ENCODE measurements around the gene CREB1.
A peak's percentile ranks its signal among the peaks of the same experiment; 100 is the strongest.
"Not testable (repeated sequence)": the region's sequence is repeated elsewhere in the genome, so short reads cannot be mapped to it uniquely, and the experiment has no call there.

CREB1 gene

GRCh38 chr2:207617011-207617671, 87.4 kb downstream of the CREB1 start:
- peak; percentile 73 for DNase-seq (ENCODE audit: low spot score)

GRCh38 chr2:207619764-207620203, 90.0 kb downstream of the CREB1 start:
- DNase-seq (ENCODE audit: low spot score): no peak

GRCh38 chr2:207621501-207622039, 91.8 kb downstream of the CREB1 start:
- no peak for DNase-seq (ENCODE audit: low spot score)

- DNase-seq (ENCODE audit: low spot score): peak; percentile 75
These were observed 94.6 kb downstream of the CREB1 start for GRCh38 chr2:207624185-207625013.

- peak; percentile 94 for DNase-seq (ENCODE audit: low spot score)
These were observed 95.5 kb downstream of the CREB1 start, which contains the start of gene METTL21A for GRCh38 chr2:207625014-207625907. TSS of gene METTL21A (minus strand) at chr2:207625394. CDS start at chr2:207624375, 1,019 bp downstream.

- DNase-seq (ENCODE audit: low spot score): no peak
These were observed 99.8 kb downstream of the CREB1 start for GRCh38 chr2:207629553-207629952.

GRCh38 chr2:207630491-207630890, 100.7 kb downstream of the CREB1 start:
- no peak for DNase-seq (ENCODE audit: low spot score)

GRCh38 chr2:207632575-207633493, 103.1 kb downstream of the CREB1 start:
- peak; percentile 87 for DNase-seq (ENCODE audit: low spot score)

- DNase-seq (ENCODE audit: low spot score): no peak
These were observed 103.9 kb downstream of the CREB1 start for GRCh38 chr2:207633686-207634085.

GRCh38 chr2:207635468-207636200, 105.9 kb downstream of the CREB1 start:
- DNase-seq (ENCODE audit: low spot score): peak; percentile 29

GRCh38 chr2:207639288-207639687, 109.5 kb downstream of the CREB1 start:
- not testable (repeated sequence) for DNase-seq (ENCODE audit: low spot score)

- DNase-seq (ENCODE audit: low spot score): no peak
These were observed 110.4 kb downstream of the CREB1 start for GRCh38 chr2:207640160-207640559.

GRCh38 chr2:207640661-207641060, 110.9 kb downstream of the CREB1 start:
- DNase-seq (ENCODE audit: low spot score): no peak

GRCh38 chr2:207643892-207644291, 114.1 kb downstream of the CREB1 start:
- no peak for DNase-seq (ENCODE audit: low spot score)

GRCh38 chr2:207646582-207646981, 116.8 kb downstream of the CREB1 start:
- DNase-seq (ENCODE audit: low spot score): not testable (repeated sequence)

Data from kidney tubule cell (primary cell).